SK-N-SH treated with all-trans-retinoic acid at 6 μM for 48 hours (cell line): ENCODE data around the gene FAXDC2.

Source experiments
- ATAC-seq: fragments of 200-7000 bp; cut with Tn5 transposase; 3 replicates; pipeline ENCODE4 v1.9.1; 2020; ENCODE audit warnings: mild to moderate bottlenecking, moderate library complexity
- ARNTL ChIP-seq: fragments of 450-650 bp; formaldehyde crosslinking; IDR thresholded peaks from 2 replicates; pipeline ENCODE4 v1.5.0; 2020; ENCODE audit warnings: low read depth, mild to moderate bottlenecking, moderate library complexity, borderline replicate concordance
- CSDC2 ChIP-seq: fragments of 250-450 bp; sonication (Bioruptor Pico); IDR thresholded peaks from 2 replicates; pipeline ENCODE4 v1.5.0; 2020; ENCODE audit warnings: mild to moderate bottlenecking, moderate library complexity
- ESRRG ChIP-seq: fragments of 250-450 bp; sonication (Bioruptor Pico); IDR thresholded peaks from 2 replicates; pipeline ENCODE4 v1.6.1; 2021; ENCODE audit warnings: mild to moderate bottlenecking
- GLIS3 ChIP-seq: fragments of 250-450 bp; sonication (Bioruptor Pico); IDR thresholded peaks from 2 replicates; pipeline ENCODE4 v1.5.0; 2020; ENCODE audit warnings: mild to moderate bottlenecking, moderate library complexity
- ISL1 ChIP-seq: fragments of 250-450 bp; sonication (Bioruptor Pico); IDR thresholded peaks from 2 replicates; pipeline ENCODE4 v2.1.2; 2022; ENCODE audit warnings: mild to moderate bottlenecking, moderate library complexity
- OSR1 ChIP-seq: fragments of 250-450 bp; sonication (Bioruptor Pico); IDR thresholded peaks from 2 replicates; pipeline ENCODE4 v1.8.0; 2022; ENCODE audit warnings: moderate library complexity, mild to moderate bottlenecking, inconsistent platforms
- PPARA ChIP-seq: fragments of 250-450 bp; sonication (Bioruptor Pico); IDR thresholded peaks from 2 replicates; pipeline ENCODE4 v1.5.0; 2020; ENCODE audit warnings: mild to moderate bottlenecking, borderline replicate concordance
- RARB ChIP-seq: fragments of 250-450 bp; sonication (Bioruptor Pico); IDR thresholded peaks from 2 replicates; pipeline ENCODE4 v1.8.0; 2021; ENCODE audit warnings: mild to moderate bottlenecking, moderate library complexity
- SNAI2 ChIP-seq: fragments of 250-450 bp; sonication (Bioruptor Pico); IDR thresholded peaks from 2 replicates; pipeline ENCODE4 v1.5.0; 2020; ENCODE audit warnings: mild to moderate bottlenecking, moderate library complexity
- TCF4 ChIP-seq: fragments of 250-450 bp; sonication (Bioruptor Pico); IDR thresholded peaks from 2 replicates; pipeline ENCODE4 v1.8.0; 2021; ENCODE audit warnings: mild to moderate bottlenecking, moderate library complexity, borderline replicate concordance
- TOX ChIP-seq: fragments of 250-450 bp; sonication (Bioruptor Pico); IDR thresholded peaks from 2 replicates; pipeline ENCODE4 v1.8.0; 2021; ENCODE audit warnings: mild to moderate bottlenecking, moderate library complexity, borderline replicate concordance
- ZC3H10 ChIP-seq: fragments of 250-450 bp; sonication (Bioruptor Pico); IDR thresholded peaks from 2 replicates; pipeline ENCODE4 v1.5.1; 2021; ENCODE audit warnings: mild to moderate bottlenecking, moderate library complexity
- ZFP30 ChIP-seq: fragments of 450-650 bp; formaldehyde crosslinking; IDR thresholded peaks from 2 replicates; pipeline ENCODE4 v1.5.0; 2022; ENCODE audit warnings: mild to moderate bottlenecking, moderate library complexity
- ZNF565 ChIP-seq: fragments of 450-650 bp; formaldehyde crosslinking; conservative IDR thresholded peaks from 2 replicates; pipeline ENCODE4 v1.5.0; 2020; ENCODE audit warnings: low read depth, mild to moderate bottlenecking, moderate library complexity
- ZNF70 ChIP-seq: fragments of 450-650 bp; formaldehyde crosslinking; IDR thresholded peaks from 2 replicates; pipeline ENCODE4 v1.5.0; 2020; ENCODE audit warnings: mild to moderate bottlenecking, moderate library complexity
- ZNF8 ChIP-seq: fragments of 450-650 bp; formaldehyde crosslinking; IDR thresholded peaks from 2 replicates; pipeline ENCODE4 v1.5.0; 2020; ENCODE audit warnings: mild to moderate bottlenecking, moderate library complexity
- TF ChIP-seq, protein P1 (sequence below): fragments of 250-450 bp; sonication (Bioruptor Pico); IDR thresholded peaks from 2 replicates; pipeline ENCODE4 v1.5.1; 2020; ENCODE audit warnings: low read depth, mild to moderate bottlenecking, moderate library complexity
- TF ChIP-seq, protein P2 (sequence below): fragments of 250-450 bp; sonication (Bioruptor Pico); IDR thresholded peaks from 2 replicates; pipeline ENCODE4 v1.5.1; 2021; ENCODE audit warnings: mild to moderate bottlenecking, moderate library complexity
- TF ChIP-seq, protein P3 (sequence below): fragments of 250-450 bp; sonication (Bioruptor Pico); IDR thresholded peaks from 2 replicates; pipeline ENCODE4 v1.8.0; 2020; ENCODE audit warnings: mild to moderate bottlenecking, moderate library complexity, borderline replicate concordance
- TF ChIP-seq, protein P4 (sequence below): fragments of 250-450 bp; sonication (Bioruptor Pico); IDR thresholded peaks from 2 replicates; pipeline ENCODE4 v1.5.0; 2020; ENCODE audit warnings: mild to moderate bottlenecking, moderate library complexity
- TF ChIP-seq, protein P5 (sequence below): fragments of 250-450 bp; sonication (Bioruptor Pico); IDR thresholded peaks from 2 replicates; pipeline ENCODE4 v1.8.0; 2021; ENCODE audit warnings: low read depth, mild to moderate bottlenecking, moderate library complexity, borderline replicate concordance

Gene FAXDC2

GRCh38 chr5:154824070-154824469, 26.3 kb downstream of the FAXDC2 start:
- TF ChIP-seq ARNTL (CRISPR knock-in tag) (no peak), ISL1 (no peak), ZNF8 (CRISPR knock-in tag) (no peak), ESRRG (CRISPR knock-in tag) (no peak), TCF4 (CRISPR knock-in tag) (no peak), SNAI2 (CRISPR knock-in tag) (no peak), ZNF70 (CRISPR knock-in tag) (no peak), PPARA (CRISPR knock-in tag) (no peak), ZNF565 (no peak), GLIS3 (CRISPR knock-in tag) (no peak), TOX (CRISPR knock-in tag) (no peak), ZC3H10 (CRISPR knock-in tag) (no peak), OSR1 (CRISPR knock-in tag) (no peak), RARB (CRISPR knock-in tag) (no peak)
- TF ChIP-seq, protein P1, sequence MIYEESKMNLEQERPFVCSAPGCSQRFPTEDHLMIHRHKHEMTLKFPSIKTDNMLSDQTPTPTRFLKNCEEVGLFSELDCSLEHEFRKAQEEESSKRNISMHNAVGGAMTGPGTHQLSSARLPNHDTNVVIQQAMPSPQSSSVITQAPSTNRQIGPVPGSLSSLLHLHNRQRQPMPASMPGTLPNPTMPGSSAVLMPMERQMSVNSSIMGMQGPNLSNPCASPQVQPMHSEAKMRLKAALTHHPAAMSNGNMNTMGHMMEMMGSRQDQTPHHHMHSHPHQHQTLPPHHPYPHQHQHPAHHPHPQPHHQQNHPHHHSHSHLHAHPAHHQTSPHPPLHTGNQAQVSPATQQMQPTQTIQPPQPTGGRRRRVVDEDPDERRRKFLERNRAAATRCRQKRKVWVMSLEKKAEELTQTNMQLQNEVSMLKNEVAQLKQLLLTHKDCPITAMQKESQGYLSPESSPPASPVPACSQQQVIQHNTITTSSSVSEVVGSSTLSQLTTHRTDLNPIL (CRISPR knock-in tag), result no peak
- TF ChIP-seq, protein P2, sequence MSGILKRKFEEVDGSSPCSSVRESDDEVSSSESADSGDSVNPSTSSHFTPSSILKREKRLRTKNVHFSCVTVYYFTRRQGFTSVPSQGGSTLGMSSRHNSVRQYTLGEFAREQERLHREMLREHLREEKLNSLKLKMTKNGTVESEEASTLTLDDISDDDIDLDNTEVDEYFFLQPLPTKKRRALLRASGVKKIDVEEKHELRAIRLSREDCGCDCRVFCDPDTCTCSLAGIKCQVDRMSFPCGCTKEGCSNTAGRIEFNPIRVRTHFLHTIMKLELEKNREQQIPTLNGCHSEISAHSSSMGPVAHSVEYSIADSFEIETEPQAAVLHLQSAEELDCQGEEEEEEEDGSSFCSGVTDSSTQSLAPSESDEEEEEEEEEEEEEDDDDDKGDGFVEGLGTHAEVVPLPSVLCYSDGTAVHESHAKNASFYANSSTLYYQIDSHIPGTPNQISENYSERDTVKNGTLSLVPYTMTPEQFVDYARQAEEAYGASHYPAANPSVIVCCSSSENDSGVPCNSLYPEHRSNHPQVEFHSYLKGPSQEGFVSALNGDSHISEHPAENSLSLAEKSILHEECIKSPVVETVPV (CRISPR knock-in tag), result no peak
- TF ChIP-seq, protein P3, sequence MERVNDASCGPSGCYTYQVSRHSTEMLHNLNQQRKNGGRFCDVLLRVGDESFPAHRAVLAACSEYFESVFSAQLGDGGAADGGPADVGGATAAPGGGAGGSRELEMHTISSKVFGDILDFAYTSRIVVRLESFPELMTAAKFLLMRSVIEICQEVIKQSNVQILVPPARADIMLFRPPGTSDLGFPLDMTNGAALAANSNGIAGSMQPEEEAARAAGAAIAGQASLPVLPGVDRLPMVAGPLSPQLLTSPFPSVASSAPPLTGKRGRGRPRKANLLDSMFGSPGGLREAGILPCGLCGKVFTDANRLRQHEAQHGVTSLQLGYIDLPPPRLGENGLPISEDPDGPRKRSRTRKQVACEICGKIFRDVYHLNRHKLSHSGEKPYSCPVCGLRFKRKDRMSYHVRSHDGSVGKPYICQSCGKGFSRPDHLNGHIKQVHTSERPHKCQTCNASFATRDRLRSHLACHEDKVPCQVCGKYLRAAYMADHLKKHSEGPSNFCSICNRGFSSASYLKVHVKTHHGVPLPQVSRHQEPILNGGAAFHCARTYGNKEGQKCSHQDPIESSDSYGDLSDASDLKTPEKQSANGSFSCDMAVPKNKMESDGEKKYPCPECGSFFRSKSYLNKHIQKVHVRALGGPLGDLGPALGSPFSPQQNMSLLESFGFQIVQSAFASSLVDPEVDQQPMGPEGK (CRISPR knock-in tag), result no peak
- TF ChIP-seq, protein P4, sequence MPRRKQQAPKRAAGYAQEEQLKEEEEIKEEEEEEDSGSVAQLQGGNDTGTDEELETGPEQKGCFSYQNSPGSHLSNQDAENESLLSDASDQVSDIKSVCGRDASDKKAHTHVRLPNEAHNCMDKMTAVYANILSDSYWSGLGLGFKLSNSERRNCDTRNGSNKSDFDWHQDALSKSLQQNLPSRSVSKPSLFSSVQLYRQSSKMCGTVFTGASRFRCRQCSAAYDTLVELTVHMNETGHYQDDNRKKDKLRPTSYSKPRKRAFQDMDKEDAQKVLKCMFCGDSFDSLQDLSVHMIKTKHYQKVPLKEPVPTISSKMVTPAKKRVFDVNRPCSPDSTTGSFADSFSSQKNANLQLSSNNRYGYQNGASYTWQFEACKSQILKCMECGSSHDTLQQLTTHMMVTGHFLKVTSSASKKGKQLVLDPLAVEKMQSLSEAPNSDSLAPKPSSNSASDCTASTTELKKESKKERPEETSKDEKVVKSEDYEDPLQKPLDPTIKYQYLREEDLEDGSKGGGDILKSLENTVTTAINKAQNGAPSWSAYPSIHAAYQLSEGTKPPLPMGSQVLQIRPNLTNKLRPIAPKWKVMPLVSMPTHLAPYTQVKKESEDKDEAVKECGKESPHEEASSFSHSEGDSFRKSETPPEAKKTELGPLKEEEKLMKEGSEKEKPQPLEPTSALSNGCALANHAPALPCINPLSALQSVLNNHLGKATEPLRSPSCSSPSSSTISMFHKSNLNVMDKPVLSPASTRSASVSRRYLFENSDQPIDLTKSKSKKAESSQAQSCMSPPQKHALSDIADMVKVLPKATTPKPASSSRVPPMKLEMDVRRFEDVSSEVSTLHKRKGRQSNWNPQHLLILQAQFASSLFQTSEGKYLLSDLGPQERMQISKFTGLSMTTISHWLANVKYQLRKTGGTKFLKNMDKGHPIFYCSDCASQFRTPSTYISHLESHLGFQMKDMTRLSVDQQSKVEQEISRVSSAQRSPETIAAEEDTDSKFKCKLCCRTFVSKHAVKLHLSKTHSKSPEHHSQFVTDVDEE, result no peak
- TF ChIP-seq, all 23 proteins: peak for 0
- no peak for ATAC-seq

DNA sequence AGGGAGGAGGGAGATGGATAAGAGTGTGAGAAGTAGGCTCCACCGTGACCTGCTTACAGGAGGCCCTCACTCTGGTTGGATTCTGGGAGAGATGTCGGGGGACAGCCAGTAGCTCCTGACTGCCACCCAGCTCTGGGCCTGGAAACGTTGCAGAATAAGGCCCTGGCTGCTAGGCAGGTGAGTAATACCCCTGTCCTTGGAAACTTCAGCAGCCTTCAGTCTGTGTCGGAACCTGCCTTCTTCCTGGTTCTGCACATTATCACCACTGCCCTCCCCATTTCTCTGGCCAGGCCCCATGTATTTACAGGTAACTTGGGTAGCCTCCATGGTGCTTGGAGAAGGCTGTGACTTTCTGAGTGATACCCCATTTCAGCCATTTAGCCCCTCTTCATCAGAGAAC, 26.8 kb downstream of the FAXDC2 start:
- ATAC-seq, result no peak
- no peak for TF ChIP-seq GLIS3 (CRISPR knock-in tag)
- TF ChIP-seq, protein P2 (CRISPR knock-in tag), result no peak
- TF ChIP-seq OSR1 (CRISPR knock-in tag), result no peak
- TF ChIP-seq ZNF8 (CRISPR knock-in tag), result no peak
- TF ChIP-seq, protein P3 (CRISPR knock-in tag), result no peak
- TF ChIP-seq, protein P4, result no peak
- TF ChIP-seq, protein P5, sequence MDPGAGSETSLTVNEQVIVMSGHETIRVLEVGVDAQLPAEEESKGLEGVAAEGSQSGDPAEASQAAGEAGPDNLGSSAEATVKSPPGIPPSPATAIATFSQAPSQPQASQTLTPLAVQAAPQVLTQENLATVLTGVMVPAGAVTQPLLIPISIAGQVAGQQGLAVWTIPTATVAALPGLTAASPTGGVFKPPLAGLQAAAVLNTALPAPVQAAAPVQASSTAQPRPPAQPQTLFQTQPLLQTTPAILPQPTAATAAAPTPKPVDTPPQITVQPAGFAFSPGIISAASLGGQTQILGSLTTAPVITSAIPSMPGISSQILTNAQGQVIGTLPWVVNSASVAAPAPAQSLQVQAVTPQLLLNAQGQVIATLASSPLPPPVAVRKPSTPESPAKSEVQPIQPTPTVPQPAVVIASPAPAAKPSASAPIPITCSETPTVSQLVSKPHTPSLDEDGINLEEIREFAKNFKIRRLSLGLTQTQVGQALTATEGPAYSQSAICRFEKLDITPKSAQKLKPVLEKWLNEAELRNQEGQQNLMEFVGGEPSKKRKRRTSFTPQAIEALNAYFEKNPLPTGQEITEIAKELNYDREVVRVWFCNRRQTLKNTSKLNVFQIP (CRISPR knock-in tag), result no peak
- TF ChIP-seq, protein P1 (CRISPR knock-in tag), result no peak
- TF ChIP-seq ZFP30 (CRISPR knock-in tag), result no peak
- no peak for TF ChIP-seq ARNTL (CRISPR knock-in tag)
- TF ChIP-seq CSDC2 (CRISPR knock-in tag), result no peak
- TF ChIP-seq ISL1, result no peak
- TF ChIP-seq SNAI2 (CRISPR knock-in tag), result no peak
- TF ChIP-seq PPARA (CRISPR knock-in tag), result no peak
- TF ChIP-seq RARB (CRISPR knock-in tag), result no peak
- TF ChIP-seq ZNF565, result no peak
- TF ChIP-seq ESRRG (CRISPR knock-in tag), result no peak
